Kidney glomerular epithelial cell (primary cell): ENCODE data around the gene TMEM50B.
"Not testable (repeated sequence)": the region's sequence is repeated elsewhere in the genome, so short reads cannot be mapped to it uniquely, and the experiment has no call there.

Experiments
- DNase-seq: peaks from one replicate; lab custom pipeline; 2025; lab: John Stamatoyannopoulos, UW

Gene TMEM50B

GRCh38 chr21:33478182-33478581 lies 1.6 kb downstream of the TMEM50B start:
- no peak for DNase-seq

GRCh38 chr21:33477066-33477465 lies 2.7 kb downstream of the TMEM50B start:
- no peak for DNase-seq

- no peak for DNase-seq
These were observed 6.4 kb downstream of the TMEM50B start for GRCh38 chr21:33473344-33473743.

GRCh38 chr21:33470701-33471100 lies 9.1 kb downstream of the TMEM50B start:
- DNase-seq, result no peak

- DNase-seq, result not testable (repeated sequence)
These were observed 10.6 kb downstream of the TMEM50B start for GRCh38 chr21:33469183-33469582.

- no peak for DNase-seq
These were observed 18.1 kb downstream of the TMEM50B start for GRCh38 chr21:33461538-33462250.

- no peak for DNase-seq
These were observed 20.9 kb downstream of the TMEM50B start for GRCh38 chr21:33458861-33459260.

GRCh38 chr21:33455686-33456446 lies 23.9 kb downstream of the TMEM50B start:
- DNase-seq, result no peak

- DNase-seq, result no peak
These were observed 27.4 kb downstream of the TMEM50B start for GRCh38 chr21:33452362-33452761.

GRCh38 chr21:33451634-33452071 lies 28.1 kb downstream of the TMEM50B start:
- peak; percentile 5 for DNase-seq

GRCh38 chr21:33449616-33450015 lies 30.2 kb downstream of the TMEM50B start:
- DNase-seq, result no peak

- not testable (repeated sequence) for DNase-seq
These were observed 33.2 kb downstream of the TMEM50B start for GRCh38 chr21:33446620-33447019.

- DNase-seq, result no peak
These were observed 35.3 kb downstream of the TMEM50B start for GRCh38 chr21:33444499-33444898.

GRCh38 chr21:33443194-33443593 lies 36.6 kb downstream of the TMEM50B start:
- no peak for DNase-seq

- DNase-seq, result peak; percentile 76
These were observed 38.0 kb downstream of the TMEM50B start for GRCh38 chr21:33441489-33442477.

GRCh38 chr21:33437140-33437539 lies 42.6 kb downstream of the TMEM50B start:
- DNase-seq, result no peak

GRCh38 chr21:33434770-33435360 lies 44.9 kb downstream of the TMEM50B start:
- peak; percentile 77 for DNase-seq

- no peak for DNase-seq
These were observed 46.2 kb downstream of the TMEM50B start for GRCh38 chr21:33433425-33434114.

GRCh38 chr21:33433001-33433400 lies 46.8 kb downstream of the TMEM50B start:
- no peak for DNase-seq

GRCh38 chr21:33432496-33432895 lies 47.3 kb downstream of the TMEM50B start:
- no peak for DNase-seq

GRCh38 chr21:33430858-33431257 lies 48.9 kb downstream of the TMEM50B start:
- no peak for DNase-seq
